ENCODE measurements around the gene ANAPC16. TPM values are rescaled to one million over a fixed set of nuclear protein-coding genes. Genes with fewer than 3 reads are reported as not detected.

ANAPC16 gene
- polyA plus RNA-seq, 2 of the 4 experiments (the other 2 are of a cell fraction), result 75.1 to 165 TPM

DNA sequence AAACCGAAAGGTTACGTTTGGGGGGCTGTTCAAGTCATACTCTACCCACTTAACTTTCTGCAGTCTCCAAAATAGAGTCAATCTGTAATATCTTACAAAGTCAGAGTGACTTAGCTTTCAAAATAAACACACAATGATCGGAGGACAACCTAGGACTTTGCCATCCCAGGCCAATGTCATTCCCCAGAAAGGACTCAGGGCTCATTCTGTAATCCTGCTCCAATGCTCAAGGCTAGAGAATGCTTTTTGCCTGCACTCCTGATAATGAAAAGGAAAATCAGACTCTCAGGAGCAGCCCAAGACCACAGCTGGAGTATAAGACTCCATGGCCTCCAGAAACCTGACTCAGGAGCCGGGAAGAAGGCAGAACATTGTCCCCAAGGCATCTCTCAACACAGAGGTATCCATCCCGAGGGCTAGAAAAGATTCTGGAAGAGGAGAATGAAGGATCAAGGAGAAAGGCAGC lies 28.8 kb downstream of the ANAPC16 start:
- H3K9me3 ChIP-seq, result no peaks in the 10 kb centered on the region
- peak; percentile 33 to 49; a peak in 5 of 6 replicates for ATAC-seq
- CTCF ChIA-PET, result interaction anchor here (0.7 to 4.0 kb wide), 7 partner anchors 9 to 348 kb away, joined by 3 to 15 read pairs (median 5); no protein-coding TSS in a partner anchor
- H3K4me1 ChIP-seq, result peaks cover 76% of the 10 kb centered on the region
- H3K4me3 ChIP-seq, result no peak overlapping the region
- POLR2A ChIA-PET, result interaction anchor here (1.2 to 2.6 kb wide), 4 partner anchors 16 to 76 kb away, joined by 4 to 24 read pairs (median 5); partner anchors contain the start of gene DDIT4
- TF ChIP-seq CHD2 (IDR thresholded peaks at IDR 0.05; ENCODE audit: low read length, partially characterized antibody) (no peak), HEYL (CRISPR knock-in tag; IDR thresholded peaks at IDR 0.05) (no peak), FOXS1 (CRISPR knock-in tag; IDR thresholded peaks at IDR 0.05) (no peak), HOXB5 (CRISPR knock-in tag; IDR thresholded peaks at IDR 0.05) (peak; percentile 39; the same call in 1 of the 2 replicates)
- TF ChIP-seq, protein P1, sequence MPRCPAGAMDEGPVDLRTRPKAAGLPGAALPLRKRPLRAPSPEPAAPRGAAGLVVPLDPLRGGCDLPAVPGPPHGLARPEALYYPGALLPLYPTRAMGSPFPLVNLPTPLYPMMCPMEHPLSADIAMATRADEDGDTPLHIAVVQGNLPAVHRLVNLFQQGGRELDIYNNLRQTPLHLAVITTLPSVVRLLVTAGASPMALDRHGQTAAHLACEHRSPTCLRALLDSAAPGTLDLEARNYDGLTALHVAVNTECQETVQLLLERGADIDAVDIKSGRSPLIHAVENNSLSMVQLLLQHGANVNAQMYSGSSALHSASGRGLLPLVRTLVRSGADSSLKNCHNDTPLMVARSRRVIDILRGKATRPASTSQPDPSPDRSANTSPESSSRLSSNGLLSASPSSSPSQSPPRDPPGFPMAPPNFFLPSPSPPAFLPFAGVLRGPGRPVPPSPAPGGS (IDR thresholded peaks at IDR 0.05), result 0 out of 3 replicates have a peak, but pooled peaks have one; percentile 3
- peak overlapping the region; percentile 72 for H3K4me2 ChIP-seq
- FAIRE-seq, result no peak
- WGBS (ENCODE audit: missing lambda C conversion rate), result 5% methylated on average over 5 of the region's 5 CpGs
- peak overlapping the region; percentile 99 to 100 for H3K27ac ChIP-seq
- DNase-seq (ENCODE audit: low read depth in 1 of 2, low spot score in 1 of 2), result peak in 1 of 2 experiments; percentile 33

DNA sequence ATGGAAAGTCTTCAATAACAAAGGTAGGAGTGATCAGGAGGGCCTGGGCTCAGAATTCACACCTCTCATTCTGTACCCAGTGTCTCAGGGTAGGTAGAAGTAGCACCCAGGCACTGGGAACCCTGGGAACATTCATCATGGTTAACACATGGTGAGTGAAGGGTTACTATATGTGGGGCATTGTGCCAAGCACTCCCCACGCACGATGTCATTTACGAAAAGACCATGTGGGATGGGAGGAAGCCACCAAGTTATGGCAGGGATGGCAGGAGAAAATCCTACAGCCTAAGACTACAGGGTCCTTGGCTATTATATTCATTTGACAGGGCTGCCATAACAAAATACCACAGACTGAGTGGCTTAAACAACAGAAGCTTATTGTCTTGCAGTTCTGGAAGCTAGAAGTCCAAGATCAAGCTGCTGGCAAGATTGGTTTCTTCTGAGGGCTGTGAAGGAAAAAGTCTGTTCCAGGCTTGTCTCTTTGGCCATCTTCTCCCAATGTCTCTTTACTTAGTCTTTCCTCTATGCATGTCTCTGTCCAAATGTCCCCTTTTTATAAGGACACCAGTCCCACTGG lies 30.2 kb downstream of the ANAPC16 start:
- DNase-seq (ENCODE audit: low read depth in 1 of 2, low spot score in 1 of 2) (no peak), ATAC-seq (no peak), FAIRE-seq (no peak)
- ChIA-PET CTCF (interaction anchor here (1.2 to 4.0 kb wide), 6 partner anchors 15 to 114 kb away, joined by 3 to 18 read pairs (median 9); no protein-coding TSS in a partner anchor), POLR2A (interaction anchor here (1.2 to 2.8 kb wide), 4 partner anchors 14 to 29 kb away, joined by 4 to 24 read pairs (median 12); partner anchors contain the start of gene DDIT4)
- Histone ChIP-seq H3K4me3 (no peak overlapping the region), H3K9me3 (no peaks in the 10 kb centered on the region), H3K4me2 (peak overlapping the region; percentile 72), H3K27ac (peak overlapping the region; percentile 99 to 100), H3K4me1 (peaks cover 79% of the 10 kb centered on the region)
- no peak for TF ChIP-seq GATA3 (IDR thresholded peaks at IDR 0.05; ENCODE audit: borderline replicate concordance)
- TF ChIP-seq MYC (IDR thresholded peaks at IDR 0.05; ENCODE audit: borderline replicate concordance, low read length), result no peak
- no peak for TF ChIP-seq POLR2AphosphoS2 (conservative IDR thresholded peaks at IDR 0.05; ENCODE audit: low read length)
- TF ChIP-seq ATOH8 (CRISPR knock-in tag; IDR thresholded peaks at IDR 0.05; ENCODE audit: low read depth), result no peak
- no peak for TF ChIP-seq PHF8 (IDR thresholded peaks at IDR 0.05; ENCODE audit: borderline replicate concordance, low read depth)
- TF ChIP-seq, protein P1 (IDR thresholded peaks at IDR 0.05), result no peak
- TF ChIP-seq EHMT2 (IDR thresholded peaks at IDR 0.05; ENCODE audit: low read depth), result no peak
- TF ChIP-seq TP53 (CRISPR knock-in tag; IDR thresholded peaks at IDR 0.05), result no peak
- TF ChIP-seq BHLHE40 (IDR thresholded peaks at IDR 0.05; ENCODE audit: low read depth, low read length), result no peak
- TF ChIP-seq MAFK (IDR thresholded peaks at IDR 0.05; ENCODE audit: partially characterized antibody), result no peak
- TF ChIP-seq ESRRA (IDR thresholded peaks at IDR 0.05; ENCODE audit: borderline replicate concordance, low read length), result no peak
- TF ChIP-seq HOXB13 (CRISPR knock-in tag; IDR thresholded peaks at IDR 0.05; ENCODE audit: low read depth), result no peak
- TF ChIP-seq EP300 (IDR thresholded peaks at IDR 0.05), result no peak
- TF ChIP-seq HDAC2 (IDR thresholded peaks at IDR 0.05), result no peak
- TF ChIP-seq FOSL2 (IDR thresholded peaks at IDR 0.05), result no peak
- TF ChIP-seq FOSL2 (CRISPR knock-in tag; IDR thresholded peaks at IDR 0.05), result no peak
- no peak for TF ChIP-seq REST (IDR thresholded peaks at IDR 0.05)
- no peak for TF ChIP-seq EHF (CRISPR knock-in tag; IDR thresholded peaks at IDR 0.05)
- no peak for TF ChIP-seq MAX (IDR thresholded peaks at IDR 0.05)
- no peak for TF ChIP-seq RCOR1 (IDR thresholded peaks at IDR 0.05; ENCODE audit: low read depth, low read length)
- 26% methylated on average over 3 of the region's 3 CpGs for WGBS (ENCODE audit: missing lambda C conversion rate)

All from A549 (cell line).